ENCODE data around the gene MPZL2. TPM values are rescaled to one million over a fixed set of nuclear protein-coding genes. Genes with fewer than 3 reads are reported as not detected.

MPZL2 gene
- total RNA-seq, 2 experiments from 2014 or later = 8.2 to 9.2 TPM

DNA sequence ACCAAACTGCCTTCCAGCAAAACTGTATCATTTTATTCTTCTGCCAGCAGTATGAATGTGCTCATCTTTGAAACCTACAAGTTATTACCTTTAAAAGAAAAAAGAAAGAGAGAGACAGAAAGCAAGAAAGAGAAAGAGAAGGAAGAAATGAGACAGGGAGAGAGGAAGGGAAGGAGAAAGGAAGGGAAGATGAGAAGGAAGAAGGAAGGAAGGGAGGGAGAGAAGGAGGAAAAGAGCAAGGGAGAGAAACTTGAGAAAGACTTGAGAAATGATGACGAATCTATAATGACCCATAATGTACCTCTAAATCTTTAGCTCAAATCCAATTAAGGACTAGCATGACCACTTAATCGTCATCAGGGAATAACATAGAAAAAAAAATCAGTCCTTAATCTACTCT lies 27.9 kb downstream of the MPZL2 start:
- POLR2A ChIA-PET = interaction anchor here (1.0 kb wide), 1 partner anchor 12 kb away, joined by 3 read pairs; the partner anchor contains the start of gene JAML
- Mint-ChIP-seq H3K4me3 (no peak overlapping the region), H3K4me1 (peaks cover 39% of the 10 kb centered on the region), H3K9me3 (no peaks in the 10 kb centered on the region), H3K27ac (no peak overlapping the region), H3K36me3 (peaks cover 30% of the 10 kb centered on the region), H3K27me3 (no peaks in the 10 kb centered on the region)
- DNase-seq = no peak
- no peak for ATAC-seq (ENCODE audit: low read depth)

DNA sequence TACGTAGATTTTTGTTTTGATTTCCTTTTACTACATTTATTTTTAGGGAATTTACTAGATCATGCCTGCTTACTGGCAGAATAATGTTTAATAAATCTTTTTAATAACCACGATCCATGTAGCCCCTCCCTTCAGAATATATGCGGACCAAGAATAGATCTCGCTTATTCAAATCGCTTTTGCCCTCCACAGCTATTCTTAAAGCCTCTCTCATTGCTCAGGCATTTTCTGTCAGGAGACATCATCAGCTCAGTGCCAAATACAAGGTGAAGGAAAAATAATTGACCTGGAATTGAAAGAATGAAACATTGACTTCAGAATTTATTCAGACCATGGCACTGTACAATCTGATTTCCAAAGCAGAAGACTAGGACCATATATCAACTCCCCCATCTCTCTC lies 29.3 kb downstream of the MPZL2 start:
- DNase-seq (no peak), ATAC-seq (ENCODE audit: low read depth) (no peak)
- H3K27ac Mint-ChIP-seq = no peak overlapping the region
- H3K27me3 Mint-ChIP-seq = no peaks in the 10 kb centered on the region
- H3K9me3 Mint-ChIP-seq = no peaks in the 10 kb centered on the region
- POLR2A ChIA-PET = interaction anchor here (0.6 kb wide), 1 partner anchor 33 kb away, joined by 3 read pairs; no protein-coding TSS in a partner anchor
- H3K4me1 Mint-ChIP-seq = peaks cover 27% of the 10 kb centered on the region
- no peak overlapping the region for H3K4me3 Mint-ChIP-seq
- peaks cover 30% of the 10 kb centered on the region for H3K36me3 Mint-ChIP-seq

DNA sequence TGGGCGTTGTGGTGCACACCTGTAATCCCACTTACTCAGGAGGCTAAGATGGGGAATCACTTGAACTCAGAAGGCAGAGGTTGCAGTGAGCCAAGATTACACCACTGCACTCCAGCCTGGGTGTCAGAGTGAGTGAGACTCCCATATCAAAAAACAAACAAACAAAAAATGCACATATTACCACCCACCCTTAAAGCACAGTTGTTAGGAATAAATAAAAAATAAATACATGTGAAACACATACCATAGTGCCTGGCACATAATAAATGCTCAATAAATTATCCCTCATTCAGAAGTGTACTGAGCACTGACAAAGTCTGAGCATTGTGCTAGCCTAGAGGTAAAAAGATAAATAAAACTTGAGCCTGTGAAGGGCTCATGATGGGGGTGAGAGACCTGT lies 30.2 kb downstream of the MPZL2 start:
- no peaks in the 10 kb centered on the region for H3K9me3 Mint-ChIP-seq
- H3K4me3 Mint-ChIP-seq = no peak overlapping the region
- peaks cover 19% of the 10 kb centered on the region for H3K4me1 Mint-ChIP-seq
- ATAC-seq (ENCODE audit: low read depth) = no peak
- POLR2A ChIA-PET = no interaction called here
- H3K36me3 Mint-ChIP-seq = peaks cover 31% of the 10 kb centered on the region
- H3K27ac Mint-ChIP-seq = no peak overlapping the region
- H3K27me3 Mint-ChIP-seq = no peaks in the 10 kb centered on the region
- DNase-seq = no peak

DNA sequence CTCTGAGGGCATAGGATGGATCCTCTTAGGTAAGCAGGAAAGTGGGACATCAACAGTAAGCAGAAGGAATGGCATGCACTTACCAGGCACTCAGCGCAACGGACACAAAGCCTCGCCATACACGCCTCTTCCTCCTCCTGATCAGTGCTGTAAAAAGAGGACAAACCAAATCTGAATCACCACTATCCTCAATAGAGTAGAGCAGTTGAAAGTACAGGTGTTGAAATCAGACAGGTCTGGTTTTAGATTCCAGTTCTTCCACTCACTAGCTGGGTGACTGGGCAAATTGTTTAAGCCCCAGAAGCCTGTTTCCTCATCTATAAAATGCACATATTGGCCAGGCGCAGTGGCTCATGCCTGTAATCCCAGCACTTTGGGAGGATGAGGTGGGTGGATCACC lies 30.7 kb downstream of the MPZL2 start:
- H3K36me3 Mint-ChIP-seq = peaks cover 27% of the 10 kb centered on the region
- POLR2A ChIA-PET = no interaction called here
- H3K4me3 Mint-ChIP-seq = no peak overlapping the region
- DNase-seq (no peak), ATAC-seq (ENCODE audit: low read depth) (no peak)
- H3K4me1 Mint-ChIP-seq = peaks cover 18% of the 10 kb centered on the region
- H3K9me3 Mint-ChIP-seq = no peaks in the 10 kb centered on the region
- H3K27me3 Mint-ChIP-seq = no peaks in the 10 kb centered on the region
- H3K27ac Mint-ChIP-seq = peak overlapping the region; percentile 2

DNA sequence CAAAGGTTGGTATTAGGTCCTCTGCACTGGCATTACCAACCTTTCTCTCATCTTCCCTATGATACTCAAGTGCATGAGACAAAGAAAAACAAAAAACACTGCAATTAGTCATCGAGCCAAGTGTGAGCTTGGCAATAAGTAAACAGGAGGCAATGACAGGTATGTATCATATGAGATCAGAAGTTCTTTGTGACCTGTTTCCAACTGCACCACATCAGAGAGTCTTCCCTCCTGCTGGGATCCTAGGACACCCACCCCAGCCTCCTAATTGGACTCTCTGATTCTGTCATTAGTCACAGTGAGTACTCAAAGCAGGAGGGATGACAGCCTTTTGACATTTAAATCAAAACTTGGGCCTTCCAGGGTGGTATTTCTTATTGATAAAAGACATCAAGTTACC lies 31.4 kb downstream of the MPZL2 start:
- peaks cover 26% of the 10 kb centered on the region for H3K36me3 Mint-ChIP-seq
- H3K27ac Mint-ChIP-seq = no peak overlapping the region
- DNase-seq = no peak
- H3K4me3 Mint-ChIP-seq = no peak overlapping the region
- ATAC-seq (ENCODE audit: low read depth) = no peak
- POLR2A ChIA-PET = no interaction called here
- peaks cover 23% of the 10 kb centered on the region for H3K4me1 Mint-ChIP-seq
- no peaks in the 10 kb centered on the region for H3K9me3 Mint-ChIP-seq
- no peaks in the 10 kb centered on the region for H3K27me3 Mint-ChIP-seq

DNA sequence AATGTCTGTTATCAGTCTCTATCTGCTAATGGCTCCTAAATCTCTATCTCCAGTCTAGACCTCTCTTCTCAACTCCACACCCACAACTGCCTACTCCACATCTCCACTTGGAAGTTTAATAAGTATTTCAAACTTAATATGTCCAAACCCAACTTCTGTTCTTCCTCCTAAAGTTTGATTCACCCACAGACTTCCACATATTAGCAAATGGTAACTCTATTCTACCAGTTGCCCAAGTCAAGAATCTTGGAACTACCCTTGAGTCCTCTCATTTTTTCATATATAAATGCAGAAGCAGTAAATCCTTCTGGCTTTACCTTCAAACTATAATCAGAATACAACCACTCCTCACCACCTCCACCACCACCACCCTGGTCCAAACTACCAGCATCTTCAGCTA lies 32.6 kb downstream of the MPZL2 start:
- Mint-ChIP-seq H3K27me3 (no peaks in the 10 kb centered on the region), H3K4me1 (peaks cover 35% of the 10 kb centered on the region), H3K27ac (no peak overlapping the region), H3K9me3 (no peaks in the 10 kb centered on the region), H3K4me3 (no peak overlapping the region), H3K36me3 (peaks cover 29% of the 10 kb centered on the region)
- DNase-seq (no peak), ATAC-seq (ENCODE audit: low read depth) (no peak)
- POLR2A ChIA-PET = interaction anchor here (1.3 kb wide), 1 partner anchor 9 kb away, joined by 3 read pairs; no protein-coding TSS in a partner anchor

DNA sequence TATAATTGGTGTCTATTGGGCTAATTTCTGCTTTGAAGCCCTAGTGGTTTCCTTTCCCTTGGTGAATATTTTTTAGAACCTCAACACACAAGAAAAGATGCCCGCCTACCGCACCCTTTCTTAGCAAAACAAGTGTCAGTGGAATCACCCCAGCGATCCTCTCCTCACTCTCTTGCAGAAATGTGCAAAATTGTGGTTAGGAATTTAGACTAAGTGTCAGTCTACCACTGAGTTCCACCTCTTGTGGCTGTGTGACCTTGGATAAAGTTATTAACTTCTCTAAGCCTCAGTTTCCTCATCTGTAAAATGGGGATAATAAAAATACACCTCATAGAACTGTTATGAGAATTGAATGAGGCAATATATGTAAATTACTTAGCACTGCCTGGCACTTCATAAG lies 34.0 kb downstream of the MPZL2 start:
- POLR2A ChIA-PET = interaction anchor here (1.2 to 2.2 kb wide), 5 partner anchors 9 to 129 kb away, joined by 3 to 16 read pairs (median 5); partner anchors contain the start of genes MPZL3 and UBE4A
- Mint-ChIP-seq H3K9me3 (no peaks in the 10 kb centered on the region), H3K4me1 (peaks cover 42% of the 10 kb centered on the region), H3K27me3 (no peaks in the 10 kb centered on the region), H3K36me3 (peaks cover 29% of the 10 kb centered on the region), H3K27ac (peak overlapping the region; percentile 81), H3K4me3 (no peak overlapping the region)
- ATAC-seq (ENCODE audit: low read depth) (peak; percentile 17), DNase-seq (no peak)

DNA sequence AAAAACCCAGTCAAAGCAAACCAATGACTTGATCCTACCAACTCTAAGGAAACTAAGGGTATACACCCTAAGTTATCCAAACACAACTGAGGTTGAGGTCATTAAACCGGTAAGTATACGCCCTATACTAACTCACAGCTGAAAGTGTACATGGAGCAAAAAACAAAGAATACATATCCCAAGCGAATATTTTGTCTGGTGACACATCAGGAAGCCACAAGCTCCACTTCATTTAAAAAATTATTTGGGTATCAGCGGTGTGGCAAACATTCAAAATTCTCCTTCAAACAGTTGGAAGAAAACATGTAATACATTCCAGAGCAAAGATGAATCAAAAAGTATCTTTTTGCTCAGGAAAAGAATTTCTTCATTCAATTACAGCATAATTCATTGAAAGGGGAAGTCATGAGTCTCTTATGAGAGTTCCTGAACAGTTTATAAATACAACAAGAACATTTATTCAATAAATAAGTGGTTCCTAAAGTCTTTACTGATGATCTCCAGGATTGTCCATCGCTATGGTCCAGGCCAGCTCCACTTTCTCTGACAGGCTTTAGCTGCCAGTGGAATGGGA lies 34.7 kb downstream of the MPZL2 start:
- Mint-ChIP-seq H3K4me1 (peaks cover 46% of the 10 kb centered on the region), H3K36me3 (peaks cover 28% of the 10 kb centered on the region), H3K4me3 (peak overlapping the region; percentile 48), H3K27me3 (no peaks in the 10 kb centered on the region), H3K9me3 (no peaks in the 10 kb centered on the region), H3K27ac (peak overlapping the region; percentile 81)
- DNase-seq = no peak
- ATAC-seq (ENCODE audit: low read depth) = no peak
- POLR2A ChIA-PET = interaction anchor here (1.2 to 2.2 kb wide), 5 partner anchors 10 to 130 kb away, joined by 3 to 16 read pairs (median 5); partner anchors contain the start of genes MPZL3 and UBE4A

DNA sequence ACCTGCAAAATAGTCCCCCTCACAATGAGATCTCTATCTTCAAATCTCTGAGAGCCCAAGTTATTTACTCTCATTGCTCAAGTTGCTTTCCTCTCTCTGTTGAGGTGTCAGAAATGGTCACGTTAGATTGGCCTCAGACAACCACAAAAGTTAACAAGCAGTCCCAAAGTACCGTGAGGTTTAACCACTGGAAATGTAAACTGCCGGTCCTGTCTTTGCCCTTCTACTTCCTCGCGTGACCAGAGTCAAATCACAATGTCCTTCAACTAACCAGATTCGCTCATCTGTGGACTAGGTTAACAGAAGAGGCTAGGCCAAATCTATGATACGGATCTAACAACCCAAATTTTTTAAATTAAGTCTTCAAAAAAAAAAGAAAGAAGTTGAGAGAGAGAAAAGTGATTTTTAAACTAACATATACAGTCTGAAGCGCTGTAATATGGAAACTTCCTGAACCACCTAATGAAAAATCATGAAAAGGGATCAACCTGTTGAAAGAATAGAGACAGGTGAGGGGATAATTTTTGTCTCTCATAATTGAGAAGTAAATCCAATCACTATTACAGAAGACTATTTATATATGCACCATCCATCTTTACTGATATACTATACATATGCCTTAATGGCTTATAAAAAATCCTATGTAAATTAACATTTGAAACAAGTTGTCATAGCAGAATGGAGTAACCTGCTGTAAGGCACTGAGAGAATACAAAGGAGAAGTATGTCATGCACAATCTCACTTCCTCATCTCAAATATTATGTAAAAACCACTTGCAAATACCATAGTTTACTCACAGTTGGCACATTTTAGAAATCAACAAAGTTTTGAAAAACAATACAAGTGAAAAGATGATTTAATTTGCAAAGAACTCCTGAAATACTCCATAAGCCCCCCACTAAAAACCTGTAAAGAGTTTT lies 36.0 kb downstream of the MPZL2 start:
- DNase-seq = no peak
- Mint-ChIP-seq H3K27ac (peak overlapping the region; percentile 95), H3K4me1 (peaks cover 43% of the 10 kb centered on the region), H3K36me3 (peaks cover 22% of the 10 kb centered on the region), H3K27me3 (no peaks in the 10 kb centered on the region), H3K4me3 (peak overlapping the region; percentile 63), H3K9me3 (no peaks in the 10 kb centered on the region)
- no peak for ATAC-seq (ENCODE audit: low read depth)
- POLR2A ChIA-PET = interaction anchor here (2.2 to 4.6 kb wide), 3 partner anchors 11 to 23 kb away, joined by 16 to 73 read pairs (median 39); partner anchors contain the start of gene MPZL3

DNA sequence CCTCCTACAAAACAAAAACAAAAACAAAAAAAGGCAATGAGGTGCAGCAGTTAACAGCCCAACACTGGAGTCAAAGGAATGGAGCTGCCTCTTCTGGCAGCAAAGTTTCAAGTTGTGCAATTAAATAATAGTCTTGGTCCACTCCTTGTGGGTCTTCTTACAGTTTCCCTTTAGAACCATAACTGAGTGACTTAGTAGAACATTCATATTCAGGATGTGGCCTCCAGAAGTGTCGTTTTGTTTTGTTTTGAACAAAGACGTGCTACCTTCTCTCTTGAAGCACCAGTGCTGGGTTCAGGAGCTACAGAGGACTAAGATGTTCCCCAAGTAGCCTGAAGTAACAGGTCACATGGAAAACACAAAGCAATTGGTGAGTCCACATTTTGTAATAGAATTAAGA lies 37.3 kb downstream of the MPZL2 start:
- Mint-ChIP-seq H3K4me1 (peaks cover 54% of the 10 kb centered on the region), H3K27ac (peak overlapping the region; percentile 95), H3K36me3 (peaks cover 21% of the 10 kb centered on the region), H3K4me3 (peak overlapping the region; percentile 63), H3K27me3 (no peaks in the 10 kb centered on the region), H3K9me3 (no peaks in the 10 kb centered on the region)
- ATAC-seq (ENCODE audit: low read depth) = peak; percentile 35
- DNase-seq = no peak
- POLR2A ChIA-PET = interaction anchor here (0.8 to 5.3 kb wide), 12 partner anchors 12 to 868 kb away, joined by 3 to 73 read pairs (median 6); partner anchors contain the start of genes CD3D, CD3E, CD3G and MPZL3

DNA sequence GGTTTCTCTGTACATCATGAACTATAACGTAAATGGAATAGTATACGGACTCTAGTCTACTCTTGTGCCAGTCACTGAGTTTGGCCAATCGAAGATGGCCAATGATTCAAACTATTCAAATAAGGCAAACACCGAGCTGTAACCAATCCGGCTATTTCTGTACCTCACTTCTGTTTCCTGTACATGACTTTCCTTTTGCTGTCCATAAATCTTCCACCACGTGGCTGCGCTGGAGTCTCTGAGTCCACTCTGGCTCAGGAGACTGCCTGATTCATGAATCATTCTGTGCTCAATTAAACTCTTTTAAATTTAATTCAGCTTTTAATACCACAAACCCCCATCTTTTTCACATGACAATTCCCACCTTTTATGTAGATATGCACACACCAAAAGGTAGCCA lies 37.8 kb downstream of the MPZL2 start:
- peak overlapping the region; percentile 63 for H3K4me3 Mint-ChIP-seq
- H3K27me3 Mint-ChIP-seq = no peaks in the 10 kb centered on the region
- DNase-seq (no peak), ATAC-seq (ENCODE audit: low read depth) (no peak)
- H3K4me1 Mint-ChIP-seq = peaks cover 58% of the 10 kb centered on the region
- POLR2A ChIA-PET = interaction anchor here (0.5 to 5.3 kb wide), 13 partner anchors 11 to 869 kb away, joined by 3 to 73 read pairs (median 6); partner anchors contain the start of genes CD3D, CD3E, CD3G and MPZL3
- peak overlapping the region; percentile 95 for H3K27ac Mint-ChIP-seq
- peaks cover 21% of the 10 kb centered on the region for H3K36me3 Mint-ChIP-seq
- no peaks in the 10 kb centered on the region for H3K9me3 Mint-ChIP-seq

DNA sequence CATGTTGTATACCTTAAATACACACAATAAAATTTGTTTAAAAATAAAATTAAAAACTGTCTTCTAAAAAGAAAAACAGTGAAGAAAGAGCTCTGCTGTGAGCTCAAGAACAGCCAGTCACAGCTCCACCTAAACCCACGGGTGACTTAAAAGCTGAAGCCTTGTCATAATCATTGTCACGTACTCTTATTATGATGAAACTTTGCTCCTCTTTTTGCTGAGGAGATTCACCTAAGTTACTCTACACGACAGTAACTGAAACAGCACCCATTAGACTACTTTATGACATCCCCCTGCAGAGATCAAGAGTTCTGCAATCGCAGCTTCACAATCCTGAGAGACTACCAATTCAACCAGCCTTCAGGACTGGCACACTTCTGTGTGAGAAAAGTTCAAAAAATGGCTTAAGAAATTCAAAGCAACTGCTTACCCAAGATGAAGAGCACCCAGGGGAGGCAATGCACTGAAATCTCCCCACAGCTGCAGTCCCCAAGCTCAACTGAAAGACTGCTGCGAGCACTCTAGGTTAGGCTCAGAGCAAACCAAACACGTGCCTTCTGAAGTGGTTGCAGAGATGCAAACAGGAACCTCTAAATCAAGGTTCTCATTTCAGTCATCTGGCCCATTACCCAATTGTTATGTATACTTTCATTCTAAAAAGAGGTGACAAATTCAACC lies 39.4 kb downstream of the MPZL2 start, which contains the start of gene JAML:
Gene JAML (minus strand): TSS at position 501 of the 678 bp plus-strand sequence. CDS start 10,145 bp downstream, outside the sequence.
- H3K9me3 Mint-ChIP-seq = no peaks in the 10 kb centered on the region
- H3K27ac Mint-ChIP-seq = peak within 1 kb of the TSS; percentile 93
- H3K4me3 Mint-ChIP-seq = peak within 1 kb of the TSS; percentile 90
- POLR2A ChIA-PET = interaction anchor here (0.6 to 5.3 kb wide), 19 partner anchors 10 to 239 kb away, joined by 3 to 73 read pairs (median 4); partner anchors contain the start of genes CD3D, CD3E, CD3G and IL10RA
- ATAC-seq (ENCODE audit: low read depth) (peak; percentile 74), DNase-seq (peak; percentile 69)
- no peaks in the 10 kb centered on the region for H3K27me3 Mint-ChIP-seq
- peaks cover 26% of the 10 kb centered on the region for H3K36me3 Mint-ChIP-seq
- peaks cover 74% of the 10 kb centered on the region for H3K4me1 Mint-ChIP-seq
